WTC11 (cell line): ENCODE data around the gene SEPTIN14. TPM values are rescaled to one million over a fixed set of nuclear protein-coding genes. Genes with fewer than 3 reads are reported as not detected.

Experiments used
- ATAC-seq: fragments of 200-7000 bp; cut with Tn5 transposase; 2 replicates; pipeline ENCODE4 v1.10.0; 2021; ENCODE audit warnings: mild to moderate bottlenecking, moderate library complexity
- CTCF ChIA-PET: fragments of 300-600 bp; sonication (Branson Sonifier 250); formaldehyde crosslinking; loops from one replicate; lab custom pipeline; 2021; ENCODE audit warnings: antibody characterized with exemption; lab: Charles Lee
- POLR2A ChIA-PET: fragments of 350-600 bp; sonication (Branson Sonifier 250); formaldehyde crosslinking; loops from one replicate; lab custom pipeline; 2021; ENCODE audit warnings: antibody characterized with exemption; lab: Charles Lee
- DNase-seq: peaks from one replicate; pipeline ENCODE4 v3.0.0; 2021; ENCODE audit warnings: low spot score
- H3K27ac Mint-ChIP-seq: 2 replicates; pipeline ENCODE4 v1.8.0; 2021; ENCODE audit warnings: mixed read lengths
- H3K27me3 Mint-ChIP-seq: 2 replicates; pipeline ENCODE4 v1.8.0; 2021; ENCODE audit warnings: low read depth, mild to moderate bottlenecking, moderate library complexity, mixed read lengths
- H3K36me3 Mint-ChIP-seq: 2 replicates; pipeline ENCODE4 v1.8.0; 2021; ENCODE audit warnings: mixed read lengths
- H3K4me1 Mint-ChIP-seq: 2 replicates; pipeline ENCODE4 v1.8.0; 2022; ENCODE audit warnings: mixed read lengths
- H3K4me3 Mint-ChIP-seq: 2 replicates; pipeline ENCODE4 v1.8.0; 2021; ENCODE audit warnings: mild to moderate bottlenecking, moderate library complexity, mixed read lengths
- H3K9me3 Mint-ChIP-seq: 2 replicates; pipeline ENCODE4 v1.8.0; 2021; ENCODE audit warnings: mixed read lengths
- ATF1 ChIP-seq: sonication (generic); formaldehyde crosslinking; IDR thresholded peaks from 2 replicates; pipeline ENCODE4 v1.8.1; 2023; ENCODE audit warnings: mild to moderate bottlenecking, moderate library complexity, missing genetic modification reagents
- FOXP1 ChIP-seq: sonication (generic); formaldehyde crosslinking; IDR thresholded peaks from 2 replicates; pipeline ENCODE4 v1.8.0; 2022; ENCODE audit warnings: missing genetic modification reagents, mild to moderate bottlenecking, moderate library complexity, borderline replicate concordance
- HMGA2 ChIP-seq: fragments of 250-450 bp; sonication (Bioruptor Pico); IDR thresholded peaks from 2 replicates; pipeline ENCODE4 v1.4.0; 2021; ENCODE audit warnings: mild to moderate bottlenecking, moderate library complexity
- MXD4 ChIP-seq: fragments of 250-450 bp; sonication (Bioruptor Pico); IDR thresholded peaks from 2 replicates; pipeline ENCODE4 v1.8.0; 2021; ENCODE audit warnings: mild to moderate bottlenecking, moderate library complexity, borderline replicate concordance
- NFE2L1 ChIP-seq: sonication (generic); formaldehyde crosslinking; IDR thresholded peaks from 2 replicates; pipeline ENCODE4 v1.8.1; 2023; ENCODE audit warnings: missing genetic modification reagents
- NR2C2 ChIP-seq: sonication (generic); formaldehyde crosslinking; IDR thresholded peaks from 2 replicates; pipeline ENCODE4 v1.8.0; 2022; ENCODE audit warnings: mild to moderate bottlenecking, missing genetic modification reagents
- PRRX2 ChIP-seq: fragments of 250-450 bp; sonication (Bioruptor Pico); IDR thresholded peaks from 2 replicates; pipeline ENCODE4 v1.8.0; 2021; ENCODE audit warnings: mild to moderate bottlenecking
- RORB ChIP-seq: fragments of 250-450 bp; sonication (Bioruptor Pico); IDR thresholded peaks from 2 replicates; pipeline ENCODE4 v1.9.0; 2021; ENCODE audit warnings: mild to moderate bottlenecking
- SOX15 ChIP-seq: fragments of 250-450 bp; sonication (Bioruptor Pico); IDR thresholded peaks from 2 replicates; pipeline ENCODE4 v1.9.0; 2021; ENCODE audit warnings: mild to moderate bottlenecking
- SP1 ChIP-seq: sonication (generic); formaldehyde crosslinking; conservative IDR thresholded peaks from 2 replicates; pipeline ENCODE4 v1.8.1; 2022; ENCODE audit warnings: missing genetic modification reagents
- TP53 ChIP-seq: sonication (generic); formaldehyde crosslinking; IDR thresholded peaks from 2 replicates; pipeline ENCODE4 v1.8.1; 2023; ENCODE audit warnings: mild to moderate bottlenecking, missing genetic modification reagents
- ZNF121 ChIP-seq: sonication (generic); formaldehyde crosslinking; IDR thresholded peaks from 2 replicates; pipeline ENCODE4 v1.8.0; 2023; ENCODE audit warnings: missing genetic modification reagents
- ZNF263 ChIP-seq: sonication (generic); formaldehyde crosslinking; IDR thresholded peaks from 2 replicates; pipeline ENCODE4 v1.8.1; 2022; ENCODE audit warnings: low read depth, mild to moderate bottlenecking, moderate library complexity, missing genetic modification reagents
- ZNF396 ChIP-seq: fragments of 250-450 bp; sonication (Bioruptor Pico); IDR thresholded peaks from 2 replicates; pipeline ENCODE4 v1.8.0; 2021; ENCODE audit warnings: mild to moderate bottlenecking, moderate library complexity, borderline replicate concordance
- total RNA-seq: library from RNA; stranded (reverse); gene quantifications from 3 replicates; pipeline ENCODE4 v1.2.3, GENCODE V29; 2021
- TF ChIP-seq, protein P1 (sequence below): fragments of 250-450 bp; sonication (Bioruptor Pico); IDR thresholded peaks from 2 replicates; pipeline ENCODE4 v1.8.0; 2021; ENCODE audit warnings: mild to moderate bottlenecking
- TF ChIP-seq, protein P2 (sequence below): sonication (generic); formaldehyde crosslinking; IDR thresholded peaks from 2 replicates; pipeline ENCODE4 v1.8.1; 2023; ENCODE audit warnings: mild to moderate bottlenecking, moderate library complexity, missing genetic modification reagents
- TF ChIP-seq, protein P3 (sequence below): fragments of 250-450 bp; sonication (Bioruptor Pico); IDR thresholded peaks from 2 replicates; pipeline ENCODE4 v1.9.0; 2021; ENCODE audit warnings: mild to moderate bottlenecking

Gene SEPTIN14
- total RNA-seq, 1 experiment from 2014 or later = 0.09 TPM

DNA sequence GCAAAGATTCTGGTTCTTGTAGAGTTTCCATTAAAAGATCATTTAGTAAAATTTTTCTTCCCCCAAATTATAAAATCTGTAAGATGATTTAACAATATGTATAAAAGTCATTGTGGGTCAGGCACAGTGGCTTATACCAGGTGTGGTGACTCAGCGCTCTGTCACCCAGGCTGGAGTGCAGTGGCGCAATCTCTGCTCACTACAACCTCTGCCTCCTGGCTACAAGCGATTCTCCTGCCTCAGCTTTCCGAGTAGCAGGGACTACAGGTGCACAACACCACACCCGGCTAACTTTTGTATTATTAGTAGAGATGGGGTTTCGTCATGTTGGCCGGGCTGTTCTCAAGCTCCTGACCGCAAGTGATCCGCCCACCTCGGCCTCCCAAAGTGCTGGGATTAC, 68.0 kb downstream of the SEPTIN14 start:
- no peak overlapping the region for H3K27ac Mint-ChIP-seq
- ATAC-seq (no peak), DNase-seq (no peak)
- no peaks in the 10 kb centered on the region for H3K4me1 Mint-ChIP-seq
- POLR2A ChIA-PET = no interaction called here
- H3K36me3 Mint-ChIP-seq = peaks cover 41% of the 10 kb centered on the region
- no peak overlapping the region for H3K4me3 Mint-ChIP-seq
- peaks cover 62% of the 10 kb centered on the region for H3K9me3 Mint-ChIP-seq
- TF ChIP-seq ZNF263 (CRISPR knock-in tag) (no peak), ZNF121 (CRISPR knock-in tag) (no peak)
- H3K27me3 Mint-ChIP-seq = peaks cover 9% of the 10 kb centered on the region
- CTCF ChIA-PET = no interaction called here

DNA sequence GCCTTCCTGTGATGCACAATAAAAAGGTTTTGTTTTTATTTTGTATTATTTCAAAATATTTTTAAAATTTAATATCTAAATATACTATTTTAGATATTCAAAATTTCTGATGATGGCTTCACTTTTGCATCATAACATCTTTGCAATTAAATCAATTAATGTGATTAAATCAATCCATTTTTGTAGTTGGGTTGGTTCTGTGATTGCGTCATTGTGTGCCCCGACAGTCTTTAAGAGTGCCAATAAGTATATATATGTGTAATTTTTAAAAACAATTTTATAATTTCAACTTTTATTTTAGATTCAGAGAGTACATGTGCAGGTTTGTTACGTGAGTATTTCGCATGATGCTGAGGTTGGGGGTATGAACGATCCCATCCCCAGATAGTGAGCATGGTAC, 70.5 kb downstream of the SEPTIN14 start:
- no peaks in the 10 kb centered on the region for H3K4me1 Mint-ChIP-seq
- ATAC-seq (no peak), DNase-seq (no peak)
- H3K36me3 Mint-ChIP-seq = peaks cover 29% of the 10 kb centered on the region
- POLR2A ChIA-PET = no interaction called here
- CTCF ChIA-PET = no interaction called here
- H3K4me3 Mint-ChIP-seq = no peak overlapping the region
- TF ChIP-seq ZNF396 (CRISPR knock-in tag) (no peak), HMGA2 (CRISPR knock-in tag) (0 out of 2 replicates have a peak, but pooled peaks have one; percentile 47)
- TF ChIP-seq, all 79 proteins: peak for 1
- peaks cover 52% of the 10 kb centered on the region for H3K9me3 Mint-ChIP-seq
- peaks cover 5% of the 10 kb centered on the region; the same call in 1 of the 2 replicates for H3K27me3 Mint-ChIP-seq
- H3K27ac Mint-ChIP-seq = no peak overlapping the region

DNA sequence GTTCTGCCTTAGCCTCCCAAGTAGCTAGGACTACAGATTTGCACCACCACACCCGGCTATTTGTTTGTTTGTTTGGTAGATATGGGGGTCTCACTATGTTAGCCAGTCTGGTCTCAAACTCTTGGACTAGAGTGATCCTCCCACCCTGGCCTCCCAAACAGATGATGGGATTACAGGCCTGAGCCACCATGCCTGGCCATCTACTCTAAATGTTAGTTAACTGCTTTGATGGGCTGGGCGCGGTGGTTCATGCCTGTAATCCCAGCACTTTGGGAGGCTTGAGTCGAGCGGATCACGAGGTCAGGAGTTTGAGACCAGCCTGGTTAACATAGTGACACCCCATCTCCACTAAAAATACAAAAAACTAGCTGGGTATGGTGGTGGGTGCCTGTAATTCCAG, 74.8 kb downstream of the SEPTIN14 start:
- DNase-seq (no peak), ATAC-seq (no peak)
- ChIA-PET POLR2A (no interaction called here), CTCF (no interaction called here)
- no peak overlapping the region for H3K27ac Mint-ChIP-seq
- TF ChIP-seq PRRX2 (CRISPR knock-in tag) (no peak), NR2C2 (CRISPR knock-in tag) (no peak), SP1 (CRISPR knock-in tag) (no peak), TP53 (CRISPR knock-in tag) (no peak), SOX15 (CRISPR knock-in tag) (no peak), NFE2L1 (CRISPR knock-in tag) (no peak), ATF1 (no peak), MXD4 (CRISPR knock-in tag) (no peak), RORB (CRISPR knock-in tag) (no peak), FOXP1 (no peak)
- TF ChIP-seq, protein P1, sequence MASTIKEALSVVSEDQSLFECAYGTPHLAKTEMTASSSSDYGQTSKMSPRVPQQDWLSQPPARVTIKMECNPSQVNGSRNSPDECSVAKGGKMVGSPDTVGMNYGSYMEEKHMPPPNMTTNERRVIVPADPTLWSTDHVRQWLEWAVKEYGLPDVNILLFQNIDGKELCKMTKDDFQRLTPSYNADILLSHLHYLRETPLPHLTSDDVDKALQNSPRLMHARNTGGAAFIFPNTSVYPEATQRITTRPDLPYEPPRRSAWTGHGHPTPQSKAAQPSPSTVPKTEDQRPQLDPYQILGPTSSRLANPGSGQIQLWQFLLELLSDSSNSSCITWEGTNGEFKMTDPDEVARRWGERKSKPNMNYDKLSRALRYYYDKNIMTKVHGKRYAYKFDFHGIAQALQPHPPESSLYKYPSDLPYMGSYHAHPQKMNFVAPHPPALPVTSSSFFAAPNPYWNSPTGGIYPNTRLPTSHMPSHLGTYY (CRISPR knock-in tag) = no peak
- TF ChIP-seq, protein P2, sequence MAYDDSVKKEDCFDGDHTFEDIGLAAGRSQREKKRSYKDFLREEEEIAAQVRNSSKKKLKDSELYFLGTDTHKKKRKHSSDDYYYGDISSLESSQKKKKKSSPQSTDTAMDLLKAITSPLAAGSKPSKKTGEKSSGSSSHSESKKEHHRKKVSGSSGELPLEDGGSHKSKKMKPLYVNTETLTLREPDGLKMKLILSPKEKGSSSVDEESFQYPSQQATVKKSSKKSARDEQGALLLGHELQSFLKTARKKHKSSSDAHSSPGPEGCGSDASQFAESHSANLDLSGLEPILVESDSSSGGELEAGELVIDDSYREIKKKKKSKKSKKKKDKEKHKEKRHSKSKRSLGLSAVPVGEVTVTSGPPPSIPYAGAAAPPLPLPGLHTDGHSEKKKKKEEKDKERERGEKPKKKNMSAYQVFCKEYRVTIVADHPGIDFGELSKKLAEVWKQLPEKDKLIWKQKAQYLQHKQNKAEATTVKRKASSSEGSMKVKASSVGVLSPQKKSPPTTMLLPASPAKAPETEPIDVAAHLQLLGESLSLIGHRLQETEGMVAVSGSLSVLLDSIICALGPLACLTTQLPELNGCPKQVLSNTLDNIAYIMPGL (CRISPR knock-in tag) = no peak
- TF ChIP-seq, protein P3, sequence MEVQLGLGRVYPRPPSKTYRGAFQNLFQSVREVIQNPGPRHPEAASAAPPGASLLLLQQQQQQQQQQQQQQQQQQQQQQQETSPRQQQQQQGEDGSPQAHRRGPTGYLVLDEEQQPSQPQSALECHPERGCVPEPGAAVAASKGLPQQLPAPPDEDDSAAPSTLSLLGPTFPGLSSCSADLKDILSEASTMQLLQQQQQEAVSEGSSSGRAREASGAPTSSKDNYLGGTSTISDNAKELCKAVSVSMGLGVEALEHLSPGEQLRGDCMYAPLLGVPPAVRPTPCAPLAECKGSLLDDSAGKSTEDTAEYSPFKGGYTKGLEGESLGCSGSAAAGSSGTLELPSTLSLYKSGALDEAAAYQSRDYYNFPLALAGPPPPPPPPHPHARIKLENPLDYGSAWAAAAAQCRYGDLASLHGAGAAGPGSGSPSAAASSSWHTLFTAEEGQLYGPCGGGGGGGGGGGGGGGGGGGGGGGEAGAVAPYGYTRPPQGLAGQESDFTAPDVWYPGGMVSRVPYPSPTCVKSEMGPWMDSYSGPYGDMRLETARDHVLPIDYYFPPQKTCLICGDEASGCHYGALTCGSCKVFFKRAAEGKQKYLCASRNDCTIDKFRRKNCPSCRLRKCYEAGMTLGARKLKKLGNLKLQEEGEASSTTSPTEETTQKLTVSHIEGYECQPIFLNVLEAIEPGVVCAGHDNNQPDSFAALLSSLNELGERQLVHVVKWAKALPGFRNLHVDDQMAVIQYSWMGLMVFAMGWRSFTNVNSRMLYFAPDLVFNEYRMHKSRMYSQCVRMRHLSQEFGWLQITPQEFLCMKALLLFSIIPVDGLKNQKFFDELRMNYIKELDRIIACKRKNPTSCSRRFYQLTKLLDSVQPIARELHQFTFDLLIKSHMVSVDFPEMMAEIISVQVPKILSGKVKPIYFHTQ (CRISPR knock-in tag) = no peak
- H3K36me3 Mint-ChIP-seq = peaks cover 36% of the 10 kb centered on the region
- H3K4me1 Mint-ChIP-seq = no peaks in the 10 kb centered on the region
- no peak overlapping the region for H3K4me3 Mint-ChIP-seq
- peaks cover 43% of the 10 kb centered on the region for H3K9me3 Mint-ChIP-seq
- peaks cover 11% of the 10 kb centered on the region; the same call in 1 of the 2 replicates for H3K27me3 Mint-ChIP-seq
